ENCODE measurements around the gene DDC. TPM values are rescaled to one million over a fixed set of nuclear protein-coding genes. Genes with fewer than 3 reads are reported as not detected.

The DDC gene
- total RNA-seq, 1 donor from 2014 or later = not detected

DNA sequence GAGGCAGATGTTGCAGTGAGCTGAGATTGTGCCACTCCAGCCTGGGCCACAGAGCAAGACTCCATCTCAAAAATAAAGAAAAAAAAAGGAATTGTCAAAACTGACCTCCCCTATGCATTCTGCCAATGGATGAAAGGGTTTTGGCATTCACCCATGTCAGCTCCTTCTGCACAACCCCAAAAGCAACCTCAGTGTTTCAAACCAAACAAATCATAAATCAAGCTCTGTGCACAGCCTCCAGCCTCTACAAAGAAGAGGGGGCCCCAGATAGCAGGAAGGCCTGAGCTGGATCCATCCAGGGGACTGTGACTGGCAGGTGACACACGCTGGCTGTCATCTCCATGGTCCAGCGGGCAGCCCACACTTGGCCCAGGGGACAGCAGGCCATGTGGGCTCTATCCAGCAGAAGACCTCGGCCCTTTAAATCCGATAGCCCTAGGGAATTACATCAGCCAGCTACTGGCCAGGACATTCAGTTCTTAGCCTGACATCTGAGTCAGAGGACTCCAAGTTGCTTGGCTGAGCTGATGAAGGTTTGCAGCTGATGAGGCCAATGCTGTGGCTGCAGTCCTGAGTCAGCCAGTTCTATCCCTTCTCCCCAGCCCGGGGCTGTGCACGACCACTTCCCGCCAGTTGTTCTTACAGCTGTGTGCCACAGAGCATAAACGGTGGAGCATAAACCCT lies 63.1 kb downstream of the DDC start:
- TF ChIP-seq CTCF (IDR thresholded peaks at IDR 0.05; ENCODE audit: unreplicated experiment) = no peak
- H3K27ac Mint-ChIP-seq = no peak overlapping the region
- H3K36me3 Mint-ChIP-seq = no peaks in the 10 kb centered on the region
- H3K27me3 Mint-ChIP-seq (ENCODE audit: low read depth) = peaks cover 8% of the 10 kb centered on the region
- H3K4me1 Mint-ChIP-seq = no peaks in the 10 kb centered on the region
- DNase-seq (ENCODE audit: low spot score in 2 of 2, unreplicated experiment in 2 of 2) = no peak
- H3K9me3 Mint-ChIP-seq = peaks cover 4% of the 10 kb centered on the region
- H3K4me3 Mint-ChIP-seq = no peak overlapping the region

DNA sequence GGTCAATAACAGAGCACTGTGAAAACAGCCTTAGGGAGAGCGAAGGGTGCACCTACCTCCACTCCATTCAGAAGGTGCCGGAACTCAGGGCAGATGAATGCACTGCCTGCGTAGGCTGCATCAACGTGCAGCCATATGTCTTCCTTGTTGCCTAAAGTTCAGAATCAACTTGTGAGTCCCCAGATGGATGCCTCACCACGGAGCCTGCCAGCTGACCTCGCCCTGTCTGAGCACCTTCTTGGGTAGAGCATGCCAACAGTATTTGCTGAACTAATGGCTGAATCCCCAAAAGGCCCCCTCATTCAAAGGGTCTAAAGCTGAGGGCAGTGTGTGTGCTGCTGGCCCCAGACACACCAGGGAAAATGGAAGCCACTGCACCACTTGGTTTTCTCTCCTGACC lies 66.1 kb downstream of the DDC start:
- H3K4me3 Mint-ChIP-seq = no peak overlapping the region
- H3K27ac Mint-ChIP-seq = no peak overlapping the region
- no peaks in the 10 kb centered on the region for H3K4me1 Mint-ChIP-seq

DNA sequence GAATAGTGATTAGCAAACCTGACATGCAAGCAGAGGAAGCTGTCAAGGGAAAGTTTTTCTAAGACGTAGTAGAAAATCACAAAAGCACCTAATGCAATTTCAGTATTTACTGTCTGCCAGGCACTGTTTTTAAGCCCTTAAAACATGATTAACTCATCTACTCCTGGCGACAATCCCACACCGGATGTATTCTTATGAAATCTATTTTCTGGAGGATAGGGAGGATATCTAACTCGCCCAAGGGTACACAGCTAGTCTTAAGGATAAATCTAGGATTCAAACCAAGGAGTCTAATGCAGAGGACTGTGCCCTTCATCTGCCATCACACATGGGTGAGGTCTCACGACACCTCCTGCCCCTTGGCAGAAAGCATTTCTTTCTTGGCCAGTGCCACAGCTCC lies 67.2 kb downstream of the DDC start:
- DNase-seq (ENCODE audit: low spot score in 2 of 2, unreplicated experiment in 2 of 2) = no peak
- Mint-ChIP-seq H3K27ac (no peak overlapping the region), H3K4me3 (no peak overlapping the region), H3K36me3 (no peaks in the 10 kb centered on the region), H3K27me3 (ENCODE audit: low read depth) (peaks cover 8% of the 10 kb centered on the region), H3K9me3 (peaks cover 4% of the 10 kb centered on the region), H3K4me1 (no peaks in the 10 kb centered on the region)
- no peak for TF ChIP-seq CTCF (IDR thresholded peaks at IDR 0.05; ENCODE audit: unreplicated experiment)

More for the DNA sequence above, 66.1 kb downstream of the DDC start:
- TF ChIP-seq CTCF (IDR thresholded peaks at IDR 0.05; ENCODE audit: unreplicated experiment) = no peak
- no peaks in the 10 kb centered on the region for H3K36me3 Mint-ChIP-seq
- peaks cover 8% of the 10 kb centered on the region for H3K27me3 Mint-ChIP-seq (ENCODE audit: low read depth)
- peaks cover 4% of the 10 kb centered on the region for H3K9me3 Mint-ChIP-seq
- DNase-seq (ENCODE audit: low spot score in 2 of 2, unreplicated experiment in 2 of 2) = no peak

DNA sequence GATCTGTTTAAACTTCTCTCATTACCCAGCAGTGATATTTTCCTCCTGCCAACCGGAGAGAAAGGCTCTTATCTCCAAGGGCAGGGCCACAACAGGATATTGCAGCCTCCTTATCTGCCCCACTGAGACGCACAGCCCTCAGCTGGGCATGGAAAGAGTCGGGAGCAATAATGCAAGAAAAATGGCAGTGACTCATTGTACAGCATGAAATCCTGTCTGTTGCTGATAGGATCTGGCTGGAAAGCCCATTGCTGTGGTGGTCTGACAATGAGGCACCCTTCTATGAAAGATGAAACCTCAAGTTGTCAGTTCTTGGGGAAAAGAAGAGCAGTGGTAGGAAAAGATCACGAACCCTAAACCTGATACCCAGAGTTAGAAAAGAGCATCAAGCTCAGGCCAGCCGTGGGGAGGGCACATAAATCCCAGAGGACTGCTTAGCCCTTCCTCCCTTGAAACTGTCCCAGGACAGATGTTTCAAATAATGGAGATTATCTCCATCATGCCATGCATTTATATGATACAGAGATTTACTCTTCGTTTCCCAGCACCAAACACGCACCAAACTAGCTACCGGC lies 68.0 kb downstream of the DDC start:
- H3K9me3 Mint-ChIP-seq = peaks cover 4% of the 10 kb centered on the region
- TF ChIP-seq CTCF (IDR thresholded peaks at IDR 0.05; ENCODE audit: unreplicated experiment) = no peak
- H3K27ac Mint-ChIP-seq = no peak overlapping the region
- H3K27me3 Mint-ChIP-seq (ENCODE audit: low read depth) = peaks cover 8% of the 10 kb centered on the region
- no peaks in the 10 kb centered on the region for H3K4me1 Mint-ChIP-seq
- H3K4me3 Mint-ChIP-seq = no peak overlapping the region
- no peak for DNase-seq (ENCODE audit: low spot score in 2 of 2, unreplicated experiment in 2 of 2)
- no peaks in the 10 kb centered on the region for H3K36me3 Mint-ChIP-seq

DNA sequence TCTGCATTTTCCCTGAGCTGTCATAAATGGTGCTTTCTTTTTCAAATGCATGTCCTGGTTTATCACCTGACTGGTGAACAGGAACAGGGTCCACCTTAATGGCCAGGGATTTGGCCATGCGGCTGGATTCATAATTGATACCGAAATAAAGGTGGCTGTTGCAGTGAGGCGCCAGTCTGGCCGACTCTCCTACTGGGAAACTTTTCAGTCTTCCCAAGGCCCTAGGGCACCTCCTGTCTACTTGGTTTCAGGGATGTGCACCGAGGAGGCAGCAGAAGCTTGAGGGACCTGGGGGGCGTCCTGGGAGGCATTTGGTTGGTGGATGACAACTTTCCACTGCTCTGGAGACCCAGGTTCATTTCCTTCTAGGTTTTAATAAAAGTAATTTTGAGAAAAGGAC lies 68.6 kb downstream of the DDC start:
- H3K27ac Mint-ChIP-seq = no peak overlapping the region

More for the DNA sequence above, 68.6 kb downstream of the DDC start:
- Mint-ChIP-seq H3K36me3 (no peaks in the 10 kb centered on the region), H3K4me3 (no peak overlapping the region), H3K27me3 (ENCODE audit: low read depth) (peaks cover 8% of the 10 kb centered on the region), H3K4me1 (no peaks in the 10 kb centered on the region), H3K9me3 (peaks cover 4% of the 10 kb centered on the region)
- TF ChIP-seq CTCF (IDR thresholded peaks at IDR 0.05; ENCODE audit: unreplicated experiment) = no peak
- DNase-seq (ENCODE audit: low spot score in 2 of 2, unreplicated experiment in 2 of 2) = no peak
